Measurements from ENCODE around the gene FMNL1. TPM values are rescaled to one million over a fixed set of nuclear protein-coding genes. Genes with fewer than 3 reads are reported as not detected.
A peak's percentile ranks its signal among the peaks of the same experiment; 100 is the strongest.
"Not testable (repeated sequence)": the region's sequence is repeated elsewhere in the genome, so short reads cannot be mapped to it uniquely, and the experiment has no call there.

Gene FMNL1
- total RNA-seq, 1 donor from 2014 or later: 87.0 TPM

- peaks cover 19% of the 10 kb centered on the region for H3K4me1 ChIP-seq
- H3K27ac ChIP-seq: no peak overlapping the region
- TF ChIP-seq CTCF (IDR thresholded peaks at IDR 0.05): no peak
- ATAC-seq (no peak), DNase-seq (no peak)
- H3K9me3 ChIP-seq: no peaks in the 10 kb centered on the region
- peak overlapping the region; percentile 64 for H3K4me3 ChIP-seq
- no peaks in the 10 kb centered on the region for H3K27me3 ChIP-seq (ENCODE audit: low read depth)
- intact Hi-C loops (cut with DNase I): no loop called here
- peaks cover 52% of the 10 kb centered on the region for H3K36me3 ChIP-seq
These were observed 24.7 kb downstream of the FMNL1 start for GRCh38 chr17:45246338-45246737.

- intact Hi-C loops (cut with DNase I): no loop called here
These were observed 25.3 kb downstream of the FMNL1 start for GRCh38 chr17:45246861-45247428.

GRCh38 chr17:45247429-45248131 lies 25.9 kb downstream of the FMNL1 start:
- TF ChIP-seq CTCF (IDR thresholded peaks at IDR 0.05): no peak
- H3K4me1 ChIP-seq: peaks cover 19% of the 10 kb centered on the region
- DNase-seq (peak; percentile 97), ATAC-seq (peak; percentile 95 to 96)
- H3K9me3 ChIP-seq: no peaks in the 10 kb centered on the region
- peaks cover 43% of the 10 kb centered on the region for H3K36me3 ChIP-seq
- intact Hi-C loops (cut with DNase I): no loop called here
- no peaks in the 10 kb centered on the region for H3K27me3 ChIP-seq (ENCODE audit: low read depth)
- H3K4me3 ChIP-seq: peak overlapping the region; percentile 64
- H3K27ac ChIP-seq: peak overlapping the region; percentile 86

More at GRCh38 chr17:45246861-45247428, 25.3 kb downstream of the FMNL1 start:
- peaks cover 49% of the 10 kb centered on the region for H3K36me3 ChIP-seq
- peak overlapping the region; percentile 64 for H3K4me3 ChIP-seq
- H3K9me3 ChIP-seq: no peaks in the 10 kb centered on the region
- no peaks in the 10 kb centered on the region for H3K27me3 ChIP-seq (ENCODE audit: low read depth)
- ATAC-seq: peak; percentile 1 to 2
- no peak for DNase-seq
- peaks cover 19% of the 10 kb centered on the region for H3K4me1 ChIP-seq
- peak; percentile 44 for TF ChIP-seq CTCF (IDR thresholded peaks at IDR 0.05)
- H3K27ac ChIP-seq: peak overlapping the region; percentile 86

GRCh38 chr17:45248132-45248957 lies 26.7 kb downstream of the FMNL1 start:
- H3K27ac ChIP-seq: peak overlapping the region; percentile 86
- no peaks in the 10 kb centered on the region for H3K27me3 ChIP-seq (ENCODE audit: low read depth)
- peak; percentile 76 to 81 for ATAC-seq
- no peak for TF ChIP-seq CTCF (IDR thresholded peaks at IDR 0.05)
- H3K4me1 ChIP-seq: peaks cover 19% of the 10 kb centered on the region
- peak overlapping the region; percentile 64 for H3K4me3 ChIP-seq
- H3K9me3 ChIP-seq: no peaks in the 10 kb centered on the region
- peak; percentile 82 for DNase-seq
- H3K36me3 ChIP-seq: peaks cover 36% of the 10 kb centered on the region
- intact Hi-C loops (cut with DNase I): no loop called here

GRCh38 chr17:45251931-45252330 lies 30.2 kb downstream of the FMNL1 start:
- DNase-seq (no peak), ATAC-seq (no peak)
- Histone ChIP-seq H3K4me1 (peaks cover 12% of the 10 kb centered on the region), H3K27me3 (ENCODE audit: low read depth) (no peaks in the 10 kb centered on the region), H3K36me3 (no peaks in the 10 kb centered on the region), H3K27ac (no peak overlapping the region), H3K4me3 (no peak overlapping the region), H3K9me3 (no peaks in the 10 kb centered on the region)
- TF ChIP-seq CTCF (IDR thresholded peaks at IDR 0.05): no peak
- intact Hi-C loops (cut with DNase I): no loop called here

GRCh38 chr17:45253237-45253636 lies 31.6 kb downstream of the FMNL1 start:
- DNase-seq; H3K9me3 ChIP-seq; intact Hi-C loops (cut with DNase I); H3K4me1 ChIP-seq; H3K36me3 ChIP-seq; ATAC-seq; H3K27me3 ChIP-seq (ENCODE audit: low read depth); H3K4me3 ChIP-seq; H3K27ac ChIP-seq: not testable (repeated sequence)

Measured in lower lobe of right lung (tissue), 2 donors.